Measurements from ENCODE around the gene STK11IP. TPM values are rescaled to one million over a fixed set of nuclear protein-coding genes. Genes with fewer than 3 reads are reported as not detected.

The STK11IP gene
- total and polyA plus RNA-seq, 2 of the 13 experiments (the other 11 are each of a cell fraction or from before 2014, with no cell fraction given): 12.8 to 24.0 TPM

GRCh38 chr2:219552382-219553167 is 45.1 kb upstream of the STK11IP start (continued):
- TF ChIP-seq PRDM10 (CRISPR knock-in tag; IDR thresholded peaks at IDR 0.05; ENCODE audit: low read depth) (no peak), ZNF501 (CRISPR knock-in tag; IDR thresholded peaks at IDR 0.05) (peak; percentile 94), DPF2 (CRISPR knock-in tag; IDR thresholded peaks at IDR 0.05; ENCODE audit: borderline replicate concordance, low read depth) (no peak), NKX3-1 (CRISPR knock-in tag; IDR thresholded peaks at IDR 0.05) (0 out of 2 replicates have a peak, but pooled peaks have one; percentile 18), THRA (CRISPR knock-in tag; IDR thresholded peaks at IDR 0.05; ENCODE audit: borderline replicate concordance) (0 out of 2 replicates have a peak, but pooled peaks have one; percentile 24), ZNF234 (CRISPR knock-in tag; conservative IDR thresholded peaks at IDR 0.05) (0 out of 2 replicates have a peak, but pooled peaks have one; percentile 54), ATRX (CRISPR knock-in tag; IDR thresholded peaks at IDR 0.05; ENCODE audit: borderline replicate concordance) (no peak), ZNF343 (CRISPR knock-in tag; IDR thresholded peaks at IDR 0.05) (peak; percentile 70; the same call in 1 of the 2 replicates), ELF1 (CRISPR knock-in tag; IDR thresholded peaks at IDR 0.05) (peak; percentile 36; the same call in 1 of the 2 replicates), RNF219 (CRISPR knock-in tag; IDR thresholded peaks at IDR 0.05) (no peak; the same call in 1 of the 2 replicates), ZNF543 (CRISPR knock-in tag; IDR thresholded peaks at IDR 0.05) (peak; percentile 71; the same call in 1 of the 2 replicates), REPIN1 (CRISPR knock-in tag; IDR thresholded peaks at IDR 0.05; ENCODE audit: borderline replicate concordance, low read depth) (peak; percentile 66), PHF8 (CRISPR knock-in tag; IDR thresholded peaks at IDR 0.05) (peak; percentile 48), AGO2 (optimal IDR thresholded peaks at IDR 0.05; ENCODE audit: low read depth, low read length) (peak; percentile 91), CENPX (CRISPR knock-in tag; IDR thresholded peaks at IDR 0.05) (no peak), ERF (CRISPR knock-in tag; IDR thresholded peaks at IDR 0.05) (no peak), SAP130 (CRISPR knock-in tag; IDR thresholded peaks at IDR 0.05; ENCODE audit: low read depth) (peak; percentile 78), GLI4 (CRISPR knock-in tag; IDR thresholded peaks at IDR 0.05; ENCODE audit: borderline replicate concordance) (0 out of 2 replicates have a peak, but pooled peaks have one; percentile 19), ZNF713 (CRISPR knock-in tag; IDR thresholded peaks at IDR 0.05) (peak; percentile 97), BATF2 (CRISPR knock-in tag; IDR thresholded peaks at IDR 0.05) (peak; percentile 91), YEATS2 (CRISPR knock-in tag; IDR thresholded peaks at IDR 0.05; ENCODE audit: borderline replicate concordance) (no peak)

Data from HepG2 (cell line).